Suprapubic skin (tissue), 4 donors: ENCODE measurements around the gene HCFC1R1. TPM values are rescaled to one million over a fixed set of nuclear protein-coding genes. Genes with fewer than 3 reads are reported as not detected.
A peak's percentile ranks its signal among the peaks of the same experiment; 100 is the strongest.

Experiments
- DNase-seq, 2 donors: peaks; one replicate each; pipeline ENCODE4 v3.0.0-alpha.2; 2019; ENCODE audit warnings: low spot score in 2 of 2
- H3K27ac ChIP-seq: fragments of 200-600 bp; sonication (generic); one replicate; pipeline ENCODE4 v1.5.1; 2019
- H3K27me3 ChIP-seq: fragments of 200-600 bp; sonication (generic); one replicate; pipeline ENCODE4 v1.5.1; 2019
- H3K36me3 ChIP-seq: fragments of 200-600 bp; sonication (generic); one replicate; pipeline ENCODE4 v1.5.1; 2019
- H3K4me1 ChIP-seq: fragments of 200-600 bp; sonication (generic); one replicate; pipeline ENCODE4 v1.5.1; 2019
- H3K4me3 ChIP-seq: fragments of 200-600 bp; sonication (generic); one replicate; pipeline ENCODE4 v1.5.1; 2019; ENCODE audit warnings: mild to moderate bottlenecking
- H3K9me3 ChIP-seq: fragments of 200-600 bp; sonication (generic); one replicate; pipeline ENCODE4 v1.5.1; 2019
- CTCF ChIP-seq, 2 donors: fragments of 200-600 bp in 1 of 2; fragments of 450-650 bp in 1 of 2; sonication (generic) in 1 of 2; IDR thresholded peaks; one replicate each; pipeline ENCODE4 v1.5.1; 2016 to 2019; ENCODE audit warnings: antibody characterized with exemption in 2 of 2, mild to moderate bottlenecking in 1 of 2, moderate library complexity in 1 of 2
- EP300 ChIP-seq: sonication (generic); formaldehyde crosslinking; IDR thresholded peaks from one replicate; pipeline ENCODE4 v1.6.1; 2017; ENCODE audit warnings: antibody characterized with exemption
- POLR2A ChIP-seq, 2 donors: fragments of 450-650 bp; IDR thresholded peaks; one replicate each; pipeline ENCODE4 v1.6.1; 2017; ENCODE audit warnings: antibody characterized with exemption in 2 of 2, mild to moderate bottlenecking in 2 of 2, moderate library complexity in 2 of 2
- POLR2AphosphoS5 ChIP-seq, 3 donors: sonication (generic); formaldehyde crosslinking; IDR thresholded peaks; one replicate each; pipeline ENCODE4 v1.6.1; 2017; ENCODE audit warnings: antibody characterized with exemption in 3 of 3
- WGBS: methylation state at CpG from one replicate; pipeline ENCODE4 v1.1.5; 2018; 5-methylcytosine and 5-hydroxymethylcytosine counted together
- total RNA-seq, 4 donors: library from RNA; depleted of rRNA; stranded (reverse); fragments of >200 nt; gene quantifications; one replicate each; pipeline ENCODE4 v1.1.0, GENCODE V29; 2016

Gene HCFC1R1
- total RNA-seq, 4 donors from 2014 or later, result 32.6 to 65.4 (median 51.5) TPM

- peak overlapping the region; percentile 60 for H3K4me3 ChIP-seq
- no peak for DNase-seq
- peaks cover 74% of the 10 kb centered on the region for H3K27me3 ChIP-seq
- no peak for TF ChIP-seq POLR2A (IDR thresholded peaks at IDR 0.05)
- TF ChIP-seq EP300, result no peak
- no peak for TF ChIP-seq CTCF (IDR thresholded peaks at IDR 0.05)
- TF ChIP-seq POLR2AphosphoS5 (IDR thresholded peaks at IDR 0.05), result no peak
- H3K4me1 ChIP-seq, result peaks cover 25% of the 10 kb centered on the region
- no peaks in the 10 kb centered on the region for H3K36me3 ChIP-seq
- H3K9me3 ChIP-seq, result no peaks in the 10 kb centered on the region
- 0% methylated on average over 20 of the region's 54 CpGs for WGBS
- no peak overlapping the region for H3K27ac ChIP-seq
Measured at GRCh38 chr16:3046641-3047386, 23.1 kb upstream of the HCFC1R1 start.

GRCh38 chr16:3045758-3046640, 22.3 kb upstream of the HCFC1R1 start, which contains the start of gene MMP25:
TSS of gene MMP25 (plus strand) at chr16:3046561. CDS start at chr16:3046918, 357 bp downstream.
- Histone ChIP-seq H3K9me3 (no peaks in the 10 kb centered on the region), H3K27me3 (peaks cover 82% of the 10 kb centered on the region), H3K36me3 (no peaks in the 10 kb centered on the region), H3K27ac (no peak within 1 kb of the TSS), H3K4me1 (peaks cover 25% of the 10 kb centered on the region), H3K4me3 (peak within 1 kb of the TSS; percentile 60)
- DNase-seq, result no peak
- TF ChIP-seq EP300, result no peak
- TF ChIP-seq POLR2A (IDR thresholded peaks at IDR 0.05), result no peak
- TF ChIP-seq CTCF (IDR thresholded peaks at IDR 0.05), result no peak
- TF ChIP-seq POLR2AphosphoS5 (IDR thresholded peaks at IDR 0.05), result no peak
- WGBS, result 0% methylated on average over 2 of the region's 86 CpGs

- no peak overlapping the region for H3K4me3 ChIP-seq
- no peaks in the 10 kb centered on the region for H3K36me3 ChIP-seq
- H3K4me1 ChIP-seq, result peaks cover 25% of the 10 kb centered on the region
- no peak for DNase-seq
- no peak overlapping the region for H3K27ac ChIP-seq
- H3K9me3 ChIP-seq, result no peaks in the 10 kb centered on the region
- 89% methylated on average over 6 of the region's 6 CpGs for WGBS
- TF ChIP-seq POLR2A (IDR thresholded peaks at IDR 0.05) (no peak), CTCF (IDR thresholded peaks at IDR 0.05) (no peak), POLR2AphosphoS5 (IDR thresholded peaks at IDR 0.05) (no peak), EP300 (no peak)
- peaks cover 89% of the 10 kb centered on the region for H3K27me3 ChIP-seq
Measured at GRCh38 chr16:3044708-3045107, 21.0 kb upstream of the HCFC1R1 start.

GRCh38 chr16:3042376-3042775, 18.6 kb upstream of the HCFC1R1 start:
- Histone ChIP-seq H3K4me1 (peaks cover 33% of the 10 kb centered on the region), H3K4me3 (no peak overlapping the region), H3K27ac (no peak overlapping the region), H3K36me3 (no peaks in the 10 kb centered on the region), H3K27me3 (peaks cover 89% of the 10 kb centered on the region), H3K9me3 (no peaks in the 10 kb centered on the region)
- WGBS, result 93% methylated on average over 3 of the region's 3 CpGs
- no peak for DNase-seq
- TF ChIP-seq EP300 (no peak), CTCF (IDR thresholded peaks at IDR 0.05) (no peak), POLR2A (IDR thresholded peaks at IDR 0.05) (no peak), POLR2AphosphoS5 (IDR thresholded peaks at IDR 0.05) (no peak)

GRCh38 chr16:3038896-3039295, 15.2 kb upstream of the HCFC1R1 start:
- H3K27me3 ChIP-seq, result peaks cover 85% of the 10 kb centered on the region
- no peaks in the 10 kb centered on the region for H3K9me3 ChIP-seq
- DNase-seq, result no peak
- peaks cover 30% of the 10 kb centered on the region for H3K4me1 ChIP-seq
- H3K27ac ChIP-seq, result no peak overlapping the region
- H3K36me3 ChIP-seq, result no peaks in the 10 kb centered on the region
- H3K4me3 ChIP-seq, result no peak overlapping the region
- no peak for TF ChIP-seq POLR2AphosphoS5 (IDR thresholded peaks at IDR 0.05)
- no peak for TF ChIP-seq POLR2A (IDR thresholded peaks at IDR 0.05)
- TF ChIP-seq EP300, result no peak
- no peak for TF ChIP-seq CTCF (IDR thresholded peaks at IDR 0.05)
- WGBS, result 85% methylated on average over 4 of the region's 5 CpGs
